ENCODE measurements around the gene XAB2.

Gene XAB2

GRCh38 chr19:7612282-7613274 lies 16.8 kb downstream of the XAB2 start:
- DNase-seq (ENCODE audit: low spot score): no peak

GRCh38 chr19:7611541-7612279 lies 17.6 kb downstream of the XAB2 start:
- DNase-seq (ENCODE audit: low spot score): no peak

GRCh38 chr19:7610491-7611240 lies 18.7 kb downstream of the XAB2 start:
- DNase-seq (ENCODE audit: low spot score): no peak

- no peak for DNase-seq (ENCODE audit: low spot score)
Measured at GRCh38 chr19:7607874-7608560, 21.3 kb downstream of the XAB2 start.

- DNase-seq (ENCODE audit: low spot score): no peak
Measured at GRCh38 chr19:7607212-7607873, 22.0 kb downstream of the XAB2 start.

GRCh38 chr19:7606289-7606688 lies 23.1 kb downstream of the XAB2 start:
- no peak for DNase-seq (ENCODE audit: low spot score)

DNA sequence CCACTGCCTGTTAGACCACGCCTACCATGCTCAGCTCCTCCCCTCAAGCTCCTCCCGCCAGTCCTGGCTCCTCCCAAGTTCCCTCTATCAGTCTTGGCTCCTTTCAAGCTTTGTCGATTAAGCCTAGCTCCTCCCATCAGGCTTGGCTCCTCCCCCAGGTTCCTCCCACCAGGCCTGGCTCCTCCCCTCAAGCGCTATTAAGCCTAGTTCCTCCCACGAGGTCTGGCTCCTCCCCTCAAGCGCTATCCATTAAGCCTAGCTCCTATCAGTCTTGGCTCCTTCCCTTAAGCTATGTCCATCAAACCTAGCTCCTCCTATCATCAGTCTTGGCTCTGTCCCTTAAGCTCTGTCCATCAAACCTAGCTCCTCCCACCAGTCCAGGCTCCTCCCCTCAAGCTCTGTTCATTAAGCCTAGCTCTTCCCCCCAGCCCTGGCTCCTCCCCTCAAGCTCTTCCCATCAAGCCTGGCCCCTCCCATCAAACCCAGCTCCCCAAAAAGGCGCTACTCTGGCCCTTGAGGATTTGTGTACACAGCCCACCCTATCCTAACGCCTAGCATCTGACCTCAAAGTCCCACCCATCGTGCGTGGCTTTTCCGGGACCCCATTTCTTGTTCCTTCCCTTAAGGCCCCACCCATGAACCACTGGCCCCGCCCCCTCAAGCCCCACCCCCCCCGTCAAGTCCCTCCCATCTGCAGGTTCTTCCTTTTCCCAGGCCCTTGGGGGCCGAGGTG lies 23.7 kb downstream of the XAB2 start:
- peak; percentile 38 for DNase-seq (ENCODE audit: low spot score)

- no peak for DNase-seq (ENCODE audit: low spot score)
Measured at GRCh38 chr19:7603919-7604318, 25.4 kb downstream of the XAB2 start.

- DNase-seq (ENCODE audit: low spot score): no peak
Measured at GRCh38 chr19:7602935-7603497, 26.3 kb downstream of the XAB2 start.

DNA sequence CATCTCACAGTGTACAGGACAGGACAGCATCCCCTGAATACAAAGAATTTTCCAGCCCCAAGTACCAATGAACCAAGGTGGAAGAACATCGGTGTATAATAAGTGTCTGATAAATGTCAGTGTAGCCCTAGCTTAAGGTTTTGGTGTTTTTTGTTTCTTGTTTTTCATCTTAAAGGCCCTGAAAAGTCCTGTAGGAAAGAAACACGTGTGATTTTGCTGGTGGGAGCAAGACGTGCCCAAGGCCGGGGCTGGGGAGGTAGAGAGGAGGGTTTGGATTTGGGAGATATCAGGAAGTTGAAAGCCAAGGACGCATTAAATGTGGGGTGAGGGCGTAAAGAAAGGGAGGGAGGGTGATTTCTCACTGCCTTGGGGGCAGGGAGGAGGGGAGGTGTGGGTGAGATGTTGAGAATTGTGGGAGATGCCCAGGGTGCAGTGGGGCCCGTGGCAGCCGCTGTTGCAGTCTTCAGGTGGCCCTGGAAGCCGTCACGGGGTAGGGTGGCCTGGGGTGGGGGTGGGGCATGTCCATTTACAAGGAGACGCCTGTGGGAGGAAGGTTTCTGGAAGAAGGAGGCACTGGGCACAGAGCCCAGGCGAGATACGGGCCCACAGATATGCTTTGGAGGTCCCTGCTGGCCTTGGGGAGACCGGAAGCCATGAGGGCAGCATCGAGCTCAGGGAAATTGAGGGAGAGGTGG lies 27.0 kb downstream of the XAB2 start:
- DNase-seq (ENCODE audit: low spot score): no peak

GRCh38 chr19:7600721-7601120 lies 28.6 kb downstream of the XAB2 start:
- DNase-seq (ENCODE audit: low spot score): no peak

- DNase-seq (ENCODE audit: low spot score): no peak
Measured at GRCh38 chr19:7598180-7598579, 31.2 kb downstream of the XAB2 start.

DNA sequence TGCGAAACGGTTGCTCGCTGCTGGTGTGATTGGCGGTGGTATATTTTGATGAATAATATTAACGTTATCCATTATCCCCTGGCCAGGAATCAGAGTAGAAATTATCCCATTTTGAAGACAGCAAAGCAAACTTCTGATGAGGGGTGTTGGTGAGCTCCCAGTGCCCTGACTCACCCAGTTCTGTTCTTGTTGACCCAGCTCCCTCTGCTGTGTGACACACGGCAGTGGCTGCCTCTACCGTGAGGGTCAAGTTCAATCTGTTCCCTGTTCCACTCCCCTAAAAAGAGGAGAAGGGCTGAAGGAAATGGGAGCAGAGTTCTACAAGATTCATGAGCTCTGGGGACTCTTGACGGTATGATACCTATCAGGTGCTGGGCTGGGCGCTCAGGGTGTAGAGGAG lies 31.7 kb downstream of the XAB2 start:
- no peak for DNase-seq (ENCODE audit: low spot score)

- no peak for DNase-seq (ENCODE audit: low spot score)
Measured at GRCh38 chr19:7596211-7596937, 33.0 kb downstream of the XAB2 start.

DNA sequence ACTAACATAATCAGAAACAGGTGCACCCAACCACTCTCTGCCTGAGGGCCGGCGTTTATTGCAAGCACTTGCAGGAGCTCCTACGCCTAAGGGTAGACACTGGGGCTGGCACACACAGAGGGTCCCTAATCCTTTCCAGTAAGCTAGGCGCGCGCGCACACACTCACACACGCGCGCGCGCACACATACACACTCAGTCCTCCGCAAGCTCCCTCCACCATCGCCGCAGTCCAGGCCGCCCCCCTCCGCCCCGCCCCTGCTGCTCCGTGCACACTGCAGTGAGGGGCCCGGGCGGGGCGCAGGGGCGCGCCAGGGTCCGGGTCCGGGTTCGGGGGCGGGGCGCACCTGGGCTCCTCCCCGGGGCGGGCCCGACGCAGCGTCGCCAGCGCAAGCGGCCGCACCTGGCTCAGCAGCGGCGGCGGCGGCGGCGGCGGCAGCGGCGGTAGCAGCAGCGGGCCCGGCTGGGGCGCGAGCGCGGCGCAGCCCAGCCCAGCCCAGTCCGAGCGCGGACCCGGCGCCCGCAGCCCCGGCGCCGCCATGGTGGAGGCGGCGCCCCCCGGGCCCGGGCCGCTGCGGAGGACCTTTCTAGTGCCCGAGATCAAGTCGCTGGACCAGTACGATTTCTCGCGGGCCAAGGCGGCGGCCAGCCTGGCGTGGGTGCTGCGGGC lies 33.7 kb downstream of the XAB2 start, which contains the start of gene CAMSAP3:
Gene CAMSAP3 (plus strand): TSS at position 398 of the 668 bp plus-strand sequence. CDS start 140 bp downstream, at position 538.
- peak; percentile 69 for DNase-seq (ENCODE audit: low spot score)

- DNase-seq (ENCODE audit: low spot score): no peak
Measured at GRCh38 chr19:7590256-7590655, 39.1 kb downstream of the XAB2 start.

DNA sequence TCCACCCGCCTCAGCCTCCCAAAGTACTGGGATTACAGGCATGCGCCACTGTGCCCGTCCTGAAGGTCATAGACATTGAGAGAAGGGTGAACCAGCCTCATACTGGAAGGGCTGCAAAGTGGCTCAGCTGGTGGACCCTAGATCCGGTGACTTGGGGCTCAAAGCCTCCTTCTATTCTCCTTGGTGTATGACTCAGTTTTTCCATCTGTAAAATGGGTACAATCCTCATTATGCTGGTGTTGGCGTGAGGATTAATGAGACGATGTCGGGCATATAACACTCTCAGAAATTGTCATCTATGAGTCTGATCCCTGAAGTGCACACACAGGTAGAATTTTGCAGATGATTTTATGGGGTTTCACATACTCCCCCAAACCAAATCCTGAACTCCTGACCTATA lies 39.5 kb downstream of the XAB2 start:
- no peak for DNase-seq (ENCODE audit: low spot score)

- no peak for DNase-seq (ENCODE audit: low spot score)
Measured at GRCh38 chr19:7582446-7582845, 46.9 kb downstream of the XAB2 start.
